GM13977 (cell line): ENCODE measurements around the gene CREM.

Experiments used
- DNase-seq: peaks from one replicate; pipeline ENCODE4 v3.0.0; 2012; ENCODE audit warnings: low spot score
- in situ Hi-C: fragments of 300-500 bp; cut with MboI; formaldehyde crosslinking; loops from one replicate; pipeline ENCODE4 v1.12.0; 2022; ENCODE audit warnings: low sequenced_read_pairs, low pct_unique_long_range_greater_than_20kb, mixed read lengths, inconsistent platforms; ENCODE audit not compliant: unreplicated experiment
- TF ChIP-seq, protein P1 (sequence below): IDR thresholded peaks from 2 replicates; pipeline ENCODE4 v1.5.1; 2012; ENCODE audit warnings: mild to moderate bottlenecking, control low read depth; ENCODE audit not compliant: insufficient read depth; ENCODE audit errors: extremely low read depth, missing control alignments

Gene CREM

DNA sequence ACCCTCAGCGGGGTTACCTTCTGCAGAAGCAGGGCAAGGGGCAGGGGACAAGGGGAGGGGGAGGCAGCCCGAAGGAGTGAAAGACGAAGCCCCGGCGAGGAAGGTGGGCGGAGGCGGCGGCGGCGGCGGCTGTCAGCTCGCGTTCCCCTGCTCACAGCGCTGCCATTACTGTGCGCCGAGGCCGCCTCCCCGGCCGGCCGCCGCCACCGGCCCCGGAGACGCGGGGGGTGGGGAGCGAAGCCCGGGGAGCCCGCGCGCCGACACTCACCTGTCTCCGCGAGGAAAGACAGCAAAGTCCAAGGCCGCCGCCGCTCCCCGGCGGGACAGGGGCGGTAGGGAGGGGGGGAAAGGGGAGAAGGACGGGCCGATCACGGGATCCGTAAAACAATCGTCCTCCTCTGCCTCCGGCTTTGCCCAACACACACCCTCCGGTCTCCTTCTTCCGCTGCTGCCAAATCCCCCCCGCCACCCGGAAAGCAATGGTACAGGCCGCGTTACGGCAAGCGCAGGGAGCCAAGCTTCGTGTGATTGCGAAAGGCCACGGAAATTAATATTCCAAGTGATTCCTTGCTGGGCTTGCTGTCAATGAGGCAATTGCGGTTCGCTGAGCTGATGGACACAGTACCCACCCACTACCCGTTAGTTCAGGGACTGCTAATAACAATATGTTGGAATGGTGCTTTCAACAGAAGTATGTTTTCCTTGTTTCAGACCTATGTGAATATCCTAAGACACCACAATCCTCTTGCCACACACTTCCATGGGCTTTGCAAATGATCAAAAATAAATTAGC is 36.3 kb upstream of the CREM start, which contains the start of gene CUL2:
TSS of gene CUL2 (minus strand) at position 180 of the 793 bp plus-strand sequence. CDS start 19,024 bp downstream, outside the sequence.
- in situ Hi-C loops = no loop called here
- peak; percentile 93 for DNase-seq
- TF ChIP-seq, protein P1, sequence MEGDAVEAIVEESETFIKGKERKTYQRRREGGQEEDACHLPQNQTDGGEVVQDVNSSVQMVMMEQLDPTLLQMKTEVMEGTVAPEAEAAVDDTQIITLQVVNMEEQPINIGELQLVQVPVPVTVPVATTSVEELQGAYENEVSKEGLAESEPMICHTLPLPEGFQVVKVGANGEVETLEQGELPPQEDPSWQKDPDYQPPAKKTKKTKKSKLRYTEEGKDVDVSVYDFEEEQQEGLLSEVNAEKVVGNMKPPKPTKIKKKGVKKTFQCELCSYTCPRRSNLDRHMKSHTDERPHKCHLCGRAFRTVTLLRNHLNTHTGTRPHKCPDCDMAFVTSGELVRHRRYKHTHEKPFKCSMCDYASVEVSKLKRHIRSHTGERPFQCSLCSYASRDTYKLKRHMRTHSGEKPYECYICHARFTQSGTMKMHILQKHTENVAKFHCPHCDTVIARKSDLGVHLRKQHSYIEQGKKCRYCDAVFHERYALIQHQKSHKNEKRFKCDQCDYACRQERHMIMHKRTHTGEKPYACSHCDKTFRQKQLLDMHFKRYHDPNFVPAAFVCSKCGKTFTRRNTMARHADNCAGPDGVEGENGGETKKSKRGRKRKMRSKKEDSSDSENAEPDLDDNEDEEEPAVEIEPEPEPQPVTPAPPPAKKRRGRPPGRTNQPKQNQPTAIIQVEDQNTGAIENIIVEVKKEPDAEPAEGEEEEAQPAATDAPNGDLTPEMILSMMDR = no peak

DNA sequence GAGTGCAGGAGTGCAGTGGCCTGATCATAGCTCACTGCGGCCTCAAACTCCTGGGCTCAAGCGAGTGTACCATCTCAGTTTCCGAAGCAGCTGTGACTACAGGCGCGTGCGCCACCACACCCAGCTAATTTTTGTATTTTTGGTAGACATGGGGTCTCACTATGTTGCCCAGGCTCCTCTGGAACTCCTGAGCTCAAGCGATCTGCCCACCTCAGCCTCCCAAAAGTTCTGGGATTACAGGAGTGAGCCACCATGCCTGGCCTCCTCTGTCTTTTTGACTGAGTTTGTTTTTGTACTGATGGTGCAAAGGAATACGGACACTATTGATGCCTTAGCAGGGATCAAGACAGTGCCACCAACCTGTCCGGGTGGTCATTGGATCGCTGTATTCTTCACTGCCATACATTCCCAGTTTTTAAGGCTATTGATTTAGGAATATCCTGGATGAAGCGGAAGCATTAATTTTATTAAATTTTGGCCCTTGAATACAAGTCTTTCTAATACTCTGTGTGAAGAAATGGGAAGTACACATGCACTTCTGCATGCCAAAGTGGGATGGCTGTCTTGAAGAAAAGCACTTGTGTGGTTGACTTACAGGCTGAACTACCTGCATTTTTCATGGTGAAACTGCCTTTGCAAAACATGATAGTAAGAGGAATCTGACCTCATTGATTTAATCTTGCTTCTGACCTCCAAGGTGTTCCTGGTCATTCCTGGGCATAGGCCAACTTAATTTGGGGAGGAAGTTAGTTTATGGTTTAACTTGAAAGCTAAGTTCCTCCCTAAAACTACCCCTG is 34.5 kb upstream of the CREM start:
- no peak for DNase-seq
- TF ChIP-seq, protein P1 = no peak
- in situ Hi-C loops = no loop called here

DNA sequence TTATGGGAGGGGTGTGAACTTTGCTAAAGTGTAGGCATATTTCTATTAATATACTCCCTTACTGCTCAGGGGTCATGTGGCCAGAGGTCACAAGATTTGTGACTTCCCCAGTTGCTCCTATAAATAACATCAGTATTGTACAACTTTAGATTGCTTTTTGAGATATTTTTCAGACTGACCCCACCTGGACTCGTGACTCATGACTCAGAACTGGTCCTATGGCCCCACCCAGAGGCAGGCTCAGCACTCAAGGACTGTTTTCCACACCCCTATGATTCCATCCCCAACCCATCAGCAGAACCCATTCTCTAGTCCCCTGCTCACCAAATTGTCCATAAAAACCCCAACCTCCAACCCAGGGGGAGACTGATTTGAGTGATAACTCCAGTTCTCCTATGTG is 33.8 kb upstream of the CREM start:
- in situ Hi-C loops = no loop called here
- DNase-seq = no peak
- TF ChIP-seq, protein P1 = peak; percentile 28

DNA sequence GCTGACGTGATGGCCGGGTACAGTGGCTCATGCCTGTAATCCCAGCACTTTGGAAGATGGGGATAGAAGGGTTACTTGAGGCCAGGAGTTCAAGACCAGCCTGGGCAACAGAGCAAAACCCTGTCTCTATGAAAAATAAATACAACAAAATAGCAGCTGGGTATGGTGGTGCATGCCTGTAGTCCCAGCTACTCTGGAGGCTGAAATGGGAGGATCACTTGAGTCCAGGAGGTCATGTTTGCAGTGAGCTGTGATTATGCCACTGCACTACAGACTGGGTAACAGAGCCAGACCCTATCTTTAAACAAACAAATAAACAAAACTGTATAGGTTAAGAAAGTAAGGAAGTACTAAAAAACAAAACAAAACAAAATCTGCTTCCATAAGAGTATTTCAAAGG is 30.3 kb upstream of the CREM start:
- TF ChIP-seq, protein P1 = no peak
- DNase-seq = no peak
- in situ Hi-C loops = no loop called here

DNA sequence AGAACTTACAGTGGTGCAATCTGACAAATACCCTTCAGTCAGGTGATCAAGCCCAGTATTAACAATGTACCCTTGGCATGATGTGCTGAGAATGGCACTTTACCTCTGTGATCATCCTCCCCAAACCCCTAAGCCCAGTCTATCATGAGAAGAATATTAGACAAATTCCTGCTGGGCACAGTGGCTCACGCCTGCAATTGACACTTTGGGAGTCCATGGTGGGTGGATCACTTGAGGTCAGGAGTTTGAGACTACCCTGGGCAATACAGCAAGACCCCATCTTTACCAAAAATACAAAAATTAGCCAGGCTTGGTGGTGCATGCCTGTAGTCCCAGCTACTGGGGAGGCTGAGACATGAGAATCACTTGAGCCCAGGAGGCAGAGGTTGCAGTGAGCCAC is 29.1 kb upstream of the CREM start:
- no peak for DNase-seq
- TF ChIP-seq, protein P1 = no peak
- in situ Hi-C loops = no loop called here

DNA sequence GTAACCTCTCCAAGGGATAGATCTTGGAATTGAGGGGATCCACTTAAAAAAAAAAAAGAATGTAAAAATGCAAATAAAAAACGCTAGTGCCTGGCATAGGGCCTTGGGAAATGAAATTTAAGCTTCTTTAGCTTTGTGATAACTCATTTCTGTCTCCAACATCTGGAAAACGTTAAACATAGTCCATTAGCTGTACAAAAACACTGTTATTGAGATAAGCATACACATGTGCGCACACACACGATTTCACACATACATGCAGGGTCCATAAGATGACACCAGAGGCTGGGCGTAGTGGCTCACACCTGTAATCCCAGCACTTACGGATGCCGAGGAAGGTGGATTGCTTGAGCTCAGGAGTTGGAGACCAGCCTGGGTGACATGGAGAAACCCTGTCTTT is 22.8 kb upstream of the CREM start:
- DNase-seq = no peak
- TF ChIP-seq, protein P1 = no peak
- in situ Hi-C loops = loop anchor here (25.0 kb wide), 1 partner anchor 508 kb away; the partner anchor contains the start of gene GJD4
